Left cardiac atrium (tissue), 4 donors: Measurements from ENCODE around the gene ANXA1. TPM values are rescaled to one million over a fixed set of nuclear protein-coding genes. Genes with fewer than 3 reads are reported as not detected.
"Not testable (repeated sequence)": the region's sequence is repeated elsewhere in the genome, so short reads cannot be mapped to it uniquely, and the experiment has no call there.

ENCODE experiments used
- ATAC-seq, 2 donors: fragments of 200-7000 bp; cut with Tn5 transposase; one replicate each; pipeline ENCODE4 v1.9.1; 2020; ENCODE audit warnings: mild to moderate bottlenecking in 2 of 2, moderate library complexity in 2 of 2
- DNase-seq: peaks from one replicate; pipeline ENCODE4 v3.0.0-alpha.2; 2020
- intact Hi-C, 2 donors: fragments of 100-400 bp; cut with DNase I; formaldehyde crosslinking; loops; one replicate each; pipeline versions ENCODE4 v1.14.1 to v1.15.1; 2022 to 2023
- total RNA-seq, 2 donors: library from RNA; stranded (reverse); fragmentation: NEBNext Ultra II Directional; extraction: Animal tissue kit (Norgen Biotek cat#: 25700); gene quantifications; one replicate each; pipeline ENCODE4 v1.2.1, GENCODE V29; 2021
- donor health status: DM: no; HTN: yes; CAD: no.
- donor health status: DM: no; HTN: yes; CAD: no; lungs with severe emphysema.
- donor health status: DM: yes; HTN: yes; CAD: no.
- donor health status: Dilated cardiomyopathy.

ANXA1 gene
- total RNA-seq, 2 donors from 2014 or later = 173 to 212 TPM

DNA sequence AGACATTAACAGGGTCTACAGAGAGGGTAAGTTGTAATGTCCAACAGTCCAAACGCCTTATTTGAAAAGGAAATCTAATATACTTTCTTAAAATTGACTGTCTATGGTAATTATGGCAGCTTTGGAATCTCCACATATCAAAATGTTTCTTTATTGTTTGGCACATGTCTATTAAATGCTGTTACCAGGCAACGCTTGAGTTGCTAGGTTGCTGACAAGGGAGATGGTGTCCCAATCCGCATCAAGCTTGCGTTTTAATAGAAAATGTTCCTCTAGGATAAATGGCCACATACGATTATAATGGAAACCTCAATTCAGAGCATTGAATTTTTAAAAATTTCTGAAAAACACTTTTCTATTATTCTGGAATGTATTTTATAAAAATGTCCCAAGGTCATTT lies 9.2 kb downstream of the ANXA1 start:
- ATAC-seq = no peak
- intact Hi-C loops = no loop called here

DNA sequence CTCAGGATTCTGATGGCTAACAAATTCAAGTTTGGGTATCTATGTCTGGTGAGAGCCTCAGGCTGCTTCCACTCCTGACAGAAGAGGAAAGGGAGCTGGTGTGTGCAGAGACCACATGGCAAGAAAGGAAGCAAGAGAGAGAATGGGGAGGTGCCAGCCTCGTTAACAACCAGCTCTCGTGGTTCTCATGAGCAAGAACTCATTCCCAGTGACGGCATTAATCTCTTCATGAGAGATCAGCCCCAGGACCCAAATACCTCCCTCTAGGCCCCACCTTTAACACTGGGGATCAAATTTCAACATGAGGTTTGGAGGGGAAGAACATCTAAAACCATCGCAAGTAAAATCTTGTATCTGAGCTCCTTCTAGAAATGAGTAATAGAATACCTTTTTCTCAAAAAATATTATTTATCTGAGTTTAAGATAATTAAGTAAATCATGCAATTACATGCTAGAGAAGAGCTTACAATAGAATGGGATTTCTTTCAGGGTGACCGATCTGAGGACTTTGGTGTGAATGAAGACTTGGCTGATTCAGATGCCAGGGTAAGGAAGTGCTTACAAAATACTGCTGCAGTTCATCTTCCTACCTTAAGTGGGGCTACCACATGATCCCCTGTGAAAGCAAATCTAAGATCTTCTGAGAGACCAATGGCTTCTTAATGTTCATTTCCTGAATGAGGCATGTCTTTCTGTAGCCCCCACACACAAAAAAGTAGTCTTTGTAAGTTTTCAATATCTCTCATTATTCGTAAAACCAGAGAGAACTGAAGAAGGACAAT lies 11.5 kb downstream of the ANXA1 start:
- intact Hi-C loops = no loop called here
- no peak for ATAC-seq
- no peak for DNase-seq

More for the DNA sequence above, 9.2 kb downstream of the ANXA1 start:
- DNase-seq = no peak

DNA sequence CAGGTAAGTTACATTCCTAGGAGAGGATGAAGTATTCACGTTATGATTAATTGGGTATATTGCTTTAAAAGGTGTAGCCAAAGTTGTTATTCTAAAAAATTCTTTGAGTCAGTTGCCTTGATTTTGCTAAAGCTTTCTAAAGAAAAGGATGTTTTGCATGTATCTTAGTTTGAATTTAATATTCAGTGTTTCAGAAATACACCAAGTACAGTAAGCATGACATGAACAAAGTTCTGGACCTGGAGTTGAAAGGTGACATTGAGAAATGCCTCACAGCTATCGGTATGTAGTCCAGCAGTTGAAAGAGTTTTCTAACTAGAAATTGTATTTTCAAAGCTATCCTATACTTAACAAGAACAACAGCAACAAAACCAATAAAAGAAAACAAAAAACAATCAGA lies 14.2 kb downstream of the ANXA1 start:
- ATAC-seq (no peak), DNase-seq (no peak)
- intact Hi-C loops = no loop called here

DNA sequence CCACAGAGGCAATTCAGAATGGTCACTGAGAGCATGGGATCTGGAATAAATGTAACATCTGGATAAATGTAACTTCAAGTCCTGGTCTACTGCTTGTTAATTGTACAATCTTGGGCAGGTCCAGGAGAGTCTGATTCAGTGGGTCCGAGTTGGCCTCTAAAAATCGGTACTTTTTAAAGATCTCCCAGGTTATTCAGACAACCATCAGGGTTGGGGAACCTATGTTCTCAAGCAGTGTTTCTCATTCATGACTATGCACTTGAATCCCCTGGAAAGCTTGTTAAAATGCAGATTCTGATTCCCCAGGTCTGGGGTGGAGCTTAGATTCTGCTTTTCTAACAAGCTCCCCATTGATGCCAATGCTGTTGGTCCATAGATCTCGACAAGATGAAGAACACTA lies 14.8 kb downstream of the ANXA1 start:
- no peak for ATAC-seq

DNA sequence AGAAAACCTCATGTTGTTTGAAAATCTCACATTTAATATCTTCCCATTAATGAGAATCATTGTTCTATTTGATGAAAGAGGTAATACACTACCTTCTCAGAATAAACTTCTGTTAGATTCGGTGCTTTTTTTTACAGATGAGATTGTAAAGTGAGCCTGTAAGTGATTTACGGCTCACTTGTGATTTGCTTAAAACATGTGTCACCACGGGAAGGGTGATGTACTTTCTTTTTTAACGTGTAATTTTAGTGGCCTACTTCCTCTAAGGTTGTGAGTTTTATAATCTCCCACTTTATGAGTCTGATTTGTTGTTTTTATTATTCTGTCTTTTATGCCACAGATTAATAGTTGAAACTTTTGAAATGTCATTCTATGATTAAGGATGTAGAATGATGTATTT lies 15.9 kb downstream of the ANXA1 start:
- intact Hi-C loops = no loop called here
- DNase-seq = no peak
- ATAC-seq = no peak

More for the DNA sequence above, 14.8 kb downstream of the ANXA1 start:
- no peak for DNase-seq
- intact Hi-C loops = no loop called here

DNA sequence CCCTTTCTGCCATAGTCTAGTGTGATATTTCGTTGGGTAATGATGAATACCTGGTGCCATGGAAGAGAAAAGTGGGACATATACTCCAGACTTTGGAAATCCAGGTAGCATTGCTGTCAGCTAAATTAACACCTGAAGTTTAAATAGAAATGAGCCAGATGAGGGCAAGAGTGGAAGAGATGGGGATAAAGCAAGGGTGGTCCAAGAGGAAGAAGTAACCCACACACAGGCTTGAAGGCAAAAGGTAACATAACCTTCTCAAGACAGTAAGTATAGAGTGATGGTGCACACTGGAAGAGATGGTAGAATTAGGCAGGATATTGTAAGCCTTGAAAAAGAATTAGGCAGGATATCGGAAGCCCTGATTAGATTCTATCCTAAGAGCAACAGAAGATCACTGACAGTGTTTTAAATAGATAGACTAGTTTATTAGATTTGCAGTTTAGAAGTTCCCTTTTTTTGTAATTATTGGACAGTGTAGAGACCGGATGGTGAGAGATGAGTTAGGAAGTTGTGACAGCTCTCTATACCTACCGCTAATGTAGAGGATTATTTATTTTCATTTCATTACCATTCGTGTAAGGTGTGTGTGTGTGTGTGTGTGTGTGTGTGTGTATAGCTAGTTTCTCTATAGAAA lies 16.8 kb downstream of the ANXA1 start:
- intact Hi-C loops = no loop called here
- no peak for ATAC-seq
- DNase-seq = no peak

DNA sequence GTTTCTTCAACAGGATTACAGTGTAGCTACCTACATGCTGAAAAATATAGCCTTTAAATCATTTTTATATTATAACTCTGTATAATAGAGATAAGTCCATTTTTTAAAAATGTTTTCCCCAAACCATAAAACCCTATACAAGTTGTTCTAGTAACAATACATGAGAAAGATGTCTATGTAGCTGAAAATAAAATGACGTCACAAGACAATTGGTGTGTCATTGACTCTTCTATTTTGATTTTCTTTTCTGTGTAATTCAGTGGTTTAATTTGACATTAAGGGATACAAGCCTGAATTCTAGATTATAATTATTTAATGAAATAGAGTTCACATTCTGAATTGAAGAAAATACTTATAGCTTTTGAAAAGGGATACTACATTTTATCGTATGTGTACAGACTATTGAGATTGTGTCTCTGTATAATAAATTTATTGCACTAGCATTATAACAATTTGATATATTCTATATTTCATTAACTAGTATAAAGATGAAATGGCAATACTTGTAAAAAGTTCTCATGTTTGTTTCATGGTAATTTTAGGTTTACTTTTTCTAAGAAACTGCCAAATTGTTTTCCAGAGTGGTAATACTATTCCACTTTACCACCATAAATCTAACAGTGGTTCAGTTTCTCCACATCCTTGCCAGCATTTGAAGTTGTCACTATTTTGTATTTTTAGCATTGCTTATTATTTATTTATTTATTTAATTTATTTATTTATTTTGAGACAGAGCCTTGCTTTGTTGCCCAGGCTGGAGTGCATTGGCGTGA lies 18.7 kb downstream of the ANXA1 start:
- DNase-seq (no peak), ATAC-seq (no peak)
- intact Hi-C loops = no loop called here

DNA sequence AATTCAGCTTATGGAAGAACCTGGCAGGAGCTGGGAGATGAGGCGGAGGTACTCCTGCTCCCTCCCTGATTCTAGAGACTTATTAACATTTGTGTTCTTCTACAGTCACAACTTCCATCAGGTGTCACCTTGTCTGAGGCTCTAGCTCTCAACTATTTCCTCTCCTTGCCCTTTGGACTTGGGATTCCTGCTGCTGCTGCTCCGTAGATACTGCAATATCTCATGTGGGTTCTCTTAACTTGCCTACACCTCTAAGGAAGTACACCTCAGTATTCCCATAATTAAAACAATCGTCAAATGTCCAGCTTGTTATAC lies 21.2 kb downstream of the ANXA1 start:
- ATAC-seq = no peak
- intact Hi-C loops = no loop called here
- no peak for DNase-seq

DNA sequence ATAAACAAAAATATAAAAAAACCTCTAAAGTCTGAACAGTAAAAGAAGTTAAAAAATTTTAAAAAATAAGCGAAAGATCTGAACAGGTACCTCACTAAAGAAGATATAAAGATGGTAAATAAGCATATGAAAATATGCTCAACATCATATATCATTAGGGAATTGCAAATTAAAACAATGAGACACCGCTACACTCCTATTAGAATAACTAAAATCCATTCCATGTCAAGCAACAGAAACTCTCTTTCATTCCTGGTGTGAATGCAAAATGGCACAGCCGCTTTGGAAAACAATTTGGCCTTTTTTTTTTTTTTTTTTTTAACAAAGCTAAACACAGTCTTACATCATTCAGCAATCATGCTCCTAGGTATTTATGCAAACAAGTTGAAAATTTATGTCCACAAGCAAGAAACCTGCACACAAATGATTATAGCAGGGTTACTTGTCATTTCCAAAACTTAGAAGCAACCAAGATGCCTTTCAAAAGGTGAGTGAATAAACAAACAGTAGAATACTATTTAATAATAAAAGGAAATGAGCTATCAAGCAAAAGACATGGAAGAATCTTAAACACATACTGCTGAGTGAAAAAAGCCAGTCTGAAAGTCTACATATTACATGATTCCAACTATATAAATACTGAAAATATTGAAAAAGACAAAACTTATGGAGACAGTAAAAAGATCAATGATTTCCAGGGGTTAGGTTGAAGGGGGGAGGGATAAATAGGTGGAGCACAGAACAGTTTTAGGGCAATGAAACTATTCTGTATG lies 22.1 kb downstream of the ANXA1 start:
- intact Hi-C loops = no loop called here

DNA sequence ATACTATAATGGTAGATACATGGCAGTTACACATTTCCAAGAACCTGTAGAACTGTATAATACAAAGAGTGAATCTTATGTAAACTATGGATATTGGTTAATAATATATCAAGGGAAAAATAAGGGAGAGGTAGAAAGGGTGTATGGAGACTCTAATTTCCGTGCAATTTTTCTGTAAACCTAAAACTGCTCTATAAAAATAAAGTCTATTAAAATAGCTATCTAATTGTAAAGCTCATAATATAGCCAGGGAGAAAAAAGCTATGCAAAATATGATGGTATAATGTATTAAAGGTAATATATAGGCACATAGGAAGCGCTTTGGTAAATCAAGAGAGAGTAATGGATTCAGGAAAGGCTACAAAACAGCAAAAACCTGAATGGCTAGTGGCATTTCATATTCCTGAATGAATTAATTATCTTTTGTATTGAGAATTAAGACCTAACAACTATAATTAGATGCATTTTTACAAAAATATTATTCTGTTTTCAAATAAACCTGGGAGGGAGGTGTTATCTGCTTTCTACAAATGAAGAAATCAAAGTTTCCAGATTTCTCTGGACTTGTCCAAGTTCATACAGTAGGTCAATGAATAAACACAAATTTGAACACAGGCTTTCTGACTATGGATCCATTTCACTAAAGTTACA lies 22.8 kb downstream of the ANXA1 start:
- ATAC-seq = no peak
- intact Hi-C loops = no loop called here
- DNase-seq = no peak

More for the DNA sequence above, 22.1 kb downstream of the ANXA1 start:
- DNase-seq (no peak), ATAC-seq (no peak)

DNA sequence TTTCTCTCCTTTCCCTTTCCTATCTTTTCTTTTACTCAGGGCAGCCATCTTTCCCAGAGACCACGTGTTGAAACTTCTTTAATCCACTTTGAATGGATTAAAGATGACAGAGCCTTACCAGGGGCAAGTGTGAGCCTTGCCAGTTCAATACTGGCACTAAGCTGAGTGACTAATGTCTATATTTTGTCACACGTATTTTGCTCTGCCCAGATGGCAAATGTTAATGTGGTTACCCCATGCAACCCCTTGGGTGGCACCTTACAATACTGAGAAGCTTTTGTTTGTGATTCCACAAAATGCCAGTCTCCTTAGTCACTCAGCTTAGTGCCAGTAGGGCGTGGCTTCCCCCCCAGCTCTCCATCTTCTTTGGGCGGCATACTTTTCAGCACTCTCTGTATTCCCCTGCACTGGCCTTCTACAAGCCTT lies 24.8 kb downstream of the ANXA1 start:
- no peak for DNase-seq
- ATAC-seq = peak in 1 of 2 donors; percentile 28
- intact Hi-C loops = no loop called here

DNA sequence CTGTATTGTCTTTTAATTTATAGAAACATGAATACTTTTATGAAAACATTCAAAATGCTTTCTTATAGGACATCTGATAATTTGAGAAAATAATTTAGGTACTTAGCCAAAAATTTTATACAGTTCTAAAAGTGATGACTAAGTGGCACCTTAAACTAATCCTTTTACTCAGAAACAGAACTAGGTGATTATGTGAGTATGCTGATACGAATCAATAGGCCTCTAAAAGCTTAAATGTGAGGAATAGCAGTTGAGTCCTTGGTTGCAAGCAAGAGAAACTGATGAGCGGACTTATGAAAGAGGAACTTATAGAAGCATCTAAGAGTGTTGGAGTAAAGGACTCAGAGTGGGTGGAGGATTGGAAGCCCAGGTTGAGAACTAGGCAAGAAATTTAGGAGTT lies 26.4 kb downstream of the ANXA1 start:
- intact Hi-C loops = no loop called here
- no peak for ATAC-seq

DNA sequence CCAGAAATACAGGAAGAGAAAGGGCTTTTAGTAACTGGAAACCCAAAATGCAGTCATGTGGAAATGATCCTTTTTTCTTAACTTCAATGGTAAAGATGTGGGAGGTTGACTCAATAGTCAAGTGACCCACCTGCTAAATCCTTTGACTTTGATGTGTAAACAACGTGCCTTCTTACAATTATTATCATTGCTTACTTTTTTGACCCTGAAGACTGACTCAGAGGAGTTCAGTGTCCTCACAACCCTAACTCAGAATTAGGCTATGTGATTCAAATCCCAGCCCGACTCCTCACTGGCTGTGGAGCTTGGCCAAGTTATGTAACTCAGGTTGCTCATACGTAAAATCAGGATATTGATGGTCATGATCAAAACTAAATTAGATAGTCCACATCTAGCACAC lies 27.9 kb downstream of the ANXA1 start:
- ATAC-seq = peak in 1 of 2 donors; percentile 46

More for the DNA sequence above, 26.4 kb downstream of the ANXA1 start:
- DNase-seq = no peak

DNA sequence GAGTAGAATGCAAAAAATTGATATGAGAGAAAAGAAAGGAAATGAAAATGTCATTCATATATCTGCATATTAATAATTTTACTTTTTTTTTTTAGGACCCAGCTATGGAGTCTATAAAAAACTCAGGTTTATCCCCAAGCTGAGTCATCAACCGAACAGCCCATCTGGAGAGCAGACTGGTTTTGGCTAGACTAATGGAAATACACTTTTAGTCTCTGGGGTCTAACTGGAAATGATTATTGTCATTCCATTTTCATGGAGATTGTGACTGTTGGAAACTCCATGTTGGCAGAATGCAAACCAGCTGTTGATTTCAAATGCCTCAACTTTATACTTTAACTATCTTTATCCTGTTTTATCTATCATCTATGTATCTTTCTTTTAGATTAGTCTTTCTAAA lies 28.7 kb downstream of the ANXA1 start:
- DNase-seq (no peak), ATAC-seq (peak; percentile 50 to 80)
- intact Hi-C loops = loop anchor here (5.0 to 10.0 kb wide), 2 partner anchors 73 to 326 kb away; no protein-coding TSS in a partner anchor

More for the DNA sequence above, 27.9 kb downstream of the ANXA1 start:
- intact Hi-C loops = no loop called here
- DNase-seq = no peak

DNA sequence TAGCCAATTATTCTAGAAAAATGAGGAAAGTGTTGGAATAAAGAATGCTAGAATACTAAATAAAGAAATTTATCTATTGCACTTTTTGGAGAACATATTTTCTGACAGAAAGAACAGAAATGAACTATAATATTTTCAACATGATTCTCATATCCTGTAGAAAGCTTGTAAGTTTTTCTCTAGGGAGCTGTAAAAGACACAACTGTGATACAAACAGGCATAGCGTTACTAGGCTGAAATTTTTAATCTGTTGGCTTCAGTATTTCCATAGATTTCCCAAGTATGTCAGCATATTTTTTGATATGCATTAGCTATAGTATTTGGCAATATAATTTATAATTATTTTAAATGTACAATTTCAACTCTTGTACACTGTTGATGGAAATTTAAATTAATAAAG lies 31.3 kb downstream of the ANXA1 start:
- ATAC-seq (no peak), DNase-seq (no peak)
- intact Hi-C loops = loop anchor here (5.0 to 10.0 kb wide), 2 partner anchors 76 to 328 kb away; no protein-coding TSS in a partner anchor

DNA sequence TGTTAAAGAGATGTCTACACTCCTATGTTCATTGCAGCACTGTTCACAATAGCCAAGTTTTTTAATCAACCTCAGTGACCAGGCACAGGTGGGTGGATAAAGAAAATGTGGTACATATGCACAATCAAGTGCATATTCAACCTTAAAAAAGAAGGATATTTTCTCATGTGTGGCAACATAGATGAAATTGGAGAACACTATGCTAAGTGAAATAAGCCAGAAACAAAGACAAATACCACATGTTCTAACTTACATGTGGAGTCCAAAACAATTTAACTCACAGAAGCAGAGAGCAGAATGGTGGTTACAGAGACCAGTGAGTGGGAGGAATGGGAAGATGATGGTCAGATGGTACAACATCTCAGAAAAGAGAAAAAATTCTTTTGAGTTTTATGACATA lies 31.8 kb downstream of the ANXA1 start:
- DNase-seq (no peak), ATAC-seq (no peak)
- intact Hi-C loops = loop anchor here (5.0 to 10.0 kb wide), 2 partner anchors 76 to 329 kb away; no protein-coding TSS in a partner anchor

DNA sequence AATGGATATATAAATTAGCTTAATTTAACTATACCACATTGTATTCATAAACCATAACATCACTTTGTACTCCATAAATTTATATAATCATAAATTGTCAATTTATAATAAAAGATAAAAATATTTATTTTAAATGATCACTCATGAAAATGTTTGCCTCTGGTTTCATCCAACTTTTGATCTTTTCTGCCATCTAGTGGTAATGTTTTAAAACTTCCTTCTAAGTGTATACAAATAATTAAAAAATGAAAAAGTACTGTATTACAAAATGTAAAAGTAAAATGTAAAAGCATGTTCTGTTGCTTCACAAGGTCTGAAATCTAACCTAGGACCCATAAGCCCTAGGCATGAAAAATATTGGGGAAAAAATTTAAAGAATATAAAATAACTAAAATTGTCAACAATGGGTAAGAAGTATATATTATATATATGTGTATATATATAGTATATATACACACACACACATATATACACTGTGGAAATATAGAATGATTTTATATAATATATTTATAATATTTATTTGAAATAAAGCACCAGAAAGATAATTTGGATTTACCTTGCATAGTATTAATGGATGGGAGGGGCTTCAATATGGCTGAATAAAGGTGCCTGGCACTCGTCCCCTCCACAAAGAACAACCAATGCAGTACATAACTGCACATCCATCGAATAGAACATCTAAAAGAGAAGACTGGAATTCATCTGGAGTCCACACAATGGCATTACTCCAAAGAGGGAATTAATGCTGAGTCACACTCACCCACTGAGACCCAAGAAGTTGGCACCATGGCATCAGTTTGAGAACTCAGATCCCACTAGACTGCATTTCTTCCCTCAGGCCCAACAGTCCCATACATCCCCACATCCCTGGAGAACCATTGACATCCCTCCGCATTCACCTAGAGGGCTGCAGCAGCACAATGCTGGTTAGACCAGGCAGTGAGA lies 32.5 kb downstream of the ANXA1 start:
- ATAC-seq (no peak), DNase-seq (no peak)
- intact Hi-C loops = loop anchor here (2.0 to 10.0 kb wide), 3 partner anchors 77 to 329 kb away; no protein-coding TSS in a partner anchor

DNA sequence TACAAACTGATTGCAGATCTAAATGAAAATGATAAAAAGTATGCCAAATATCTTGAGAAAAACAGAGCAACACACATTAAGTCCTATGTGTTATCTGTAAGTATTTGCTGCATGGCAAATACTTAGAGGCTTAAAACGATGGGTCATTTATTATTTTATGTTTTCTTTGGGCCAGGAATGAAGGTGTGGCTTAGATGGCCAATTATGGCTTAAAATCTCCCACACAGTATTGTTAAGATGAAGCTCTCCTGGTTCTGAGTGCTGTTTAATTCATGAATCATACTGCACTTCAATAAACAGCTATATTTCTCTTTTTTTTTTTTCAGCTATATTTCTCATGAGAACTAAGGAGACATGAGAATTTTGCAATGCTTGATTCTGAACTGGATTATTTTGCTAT lies 39.4 kb downstream of the ANXA1 start:
- DNase-seq, ATAC-seq, intact Hi-C loops: not testable (repeated sequence)
